GM19452 (cell line): ENCODE data around the gene RAB37.

Experiments used
- ATAC-seq: cut with Tn5 transposase; IDR thresholded peaks from one replicate; pipeline ENCODE4 v1.9.1; 2021; ENCODE audit not compliant: unreplicated experiment

RAB37 gene

GRCh38 chr17:74736513-74737298 lies at the start of gene RAB37:
Gene RAB37, plus strand, starts transcription at chr17:74737256. Its CDS starts 17 bp downstream, at chr17:74737273.
- ATAC-seq, result no peak

GRCh38 chr17:74687886-74688285 lies 49.2 kb upstream of the RAB37 start:
- ATAC-seq, result no peak

- ATAC-seq, result no peak
Measured at GRCh38 chr17:74690409-74690825, 46.6 kb upstream of the RAB37 start.

- no peak for ATAC-seq
Measured at GRCh38 chr17:74691151-74691550, 45.9 kb upstream of the RAB37 start.

GRCh38 chr17:74694081-74694480 lies 43.0 kb upstream of the RAB37 start:
- ATAC-seq, result no peak

GRCh38 chr17:74695629-74696028 lies 41.4 kb upstream of the RAB37 start:
- ATAC-seq, result no peak

GRCh38 chr17:74697515-74697914 lies 39.5 kb upstream of the RAB37 start:
- no peak for ATAC-seq

- no peak for ATAC-seq
Measured at GRCh38 chr17:74698069-74698468, 39.0 kb upstream of the RAB37 start.

- no peak for ATAC-seq
Measured at GRCh38 chr17:74699236-74699635, 37.8 kb upstream of the RAB37 start.

- no peak for ATAC-seq
Measured at GRCh38 chr17:74702116-74702871, 34.8 kb upstream of the RAB37 start.

GRCh38 chr17:74703311-74703710 lies 33.7 kb upstream of the RAB37 start:
- ATAC-seq, result no peak

GRCh38 chr17:74704544-74704943 lies 32.5 kb upstream of the RAB37 start:
- no peak for ATAC-seq

- ATAC-seq, result no peak
Measured at GRCh38 chr17:74711058-74711824, 25.8 kb upstream of the RAB37 start.

- no peak for ATAC-seq
Measured at GRCh38 chr17:74712301-74712700, 24.8 kb upstream of the RAB37 start.

- no peak for ATAC-seq
Measured at GRCh38 chr17:74712756-74713155, 24.3 kb upstream of the RAB37 start, which contains the start of gene CD300LF. Gene CD300LF, minus strand, starts transcription at chr17:74712923. Its CDS starts 57 bp downstream, at chr17:74712866.

- no peak for ATAC-seq
Measured at GRCh38 chr17:74713171-74713755, 23.8 kb upstream of the RAB37 start.

- ATAC-seq, result no peak
Measured at GRCh38 chr17:74715144-74715543, 21.9 kb upstream of the RAB37 start.

GRCh38 chr17:74720506-74720905 lies 16.6 kb upstream of the RAB37 start:
- no peak for ATAC-seq

- ATAC-seq, result no peak
Measured at GRCh38 chr17:74722782-74723181, 14.3 kb upstream of the RAB37 start.

GRCh38 chr17:74723891-74724290 lies 13.2 kb upstream of the RAB37 start:
- ATAC-seq, result no peak

GRCh38 chr17:74725111-74725510 lies 11.9 kb upstream of the RAB37 start:
- ATAC-seq, result no peak
